GM18951 (cell line): ENCODE results near the gene ADSS1.

Source experiments
- POLR2A ChIP-seq: IDR thresholded peaks from 4 replicates; pipeline ENCODE4 v1.6.1; 2011; ENCODE audit warnings: mild to moderate bottlenecking; ENCODE audit not compliant: insufficient read length, insufficient read depth; ENCODE audit errors: extremely low read depth
- in situ Hi-C: fragments of 300-500 bp; cut with MboI; formaldehyde crosslinking; loops from one replicate; pipeline ENCODE4 v1.12.0; 2022; ENCODE audit warnings: low sequenced_read_pairs, mixed read lengths, inconsistent platforms; ENCODE audit not compliant: unreplicated experiment

ADSS1 gene

DNA sequence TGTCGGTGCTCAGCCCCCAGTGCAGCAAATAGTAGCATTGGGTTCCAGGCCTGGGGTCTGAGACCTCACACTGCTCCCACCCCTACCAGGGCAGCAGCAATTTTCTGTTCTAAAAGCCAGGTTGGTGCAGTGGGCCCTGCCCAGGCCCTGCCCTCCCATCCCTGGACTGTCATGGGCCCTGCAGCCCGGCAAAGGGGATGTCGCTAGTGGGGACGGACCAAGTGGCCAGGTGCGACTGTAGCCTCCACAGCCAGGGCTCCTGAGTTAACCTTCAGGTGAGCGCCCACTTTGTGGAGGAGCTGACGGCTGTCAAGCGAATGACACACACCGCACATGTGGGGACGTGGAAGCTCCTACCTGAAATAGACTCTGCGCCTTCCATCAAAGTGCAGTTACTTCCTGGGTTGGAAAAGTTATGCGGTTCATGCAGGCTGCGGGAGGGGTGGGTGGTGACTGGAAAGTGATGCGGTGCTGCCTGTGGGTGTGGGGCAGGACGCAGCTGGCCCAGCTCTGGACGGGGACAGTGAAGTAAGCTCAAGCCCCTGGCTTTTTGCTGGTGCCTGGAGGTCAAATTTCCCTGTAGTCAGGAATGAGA, 33.1 kb upstream of the ADSS1 start:
- in situ Hi-C loops = no loop called here
- TF ChIP-seq POLR2A = no peak

DNA sequence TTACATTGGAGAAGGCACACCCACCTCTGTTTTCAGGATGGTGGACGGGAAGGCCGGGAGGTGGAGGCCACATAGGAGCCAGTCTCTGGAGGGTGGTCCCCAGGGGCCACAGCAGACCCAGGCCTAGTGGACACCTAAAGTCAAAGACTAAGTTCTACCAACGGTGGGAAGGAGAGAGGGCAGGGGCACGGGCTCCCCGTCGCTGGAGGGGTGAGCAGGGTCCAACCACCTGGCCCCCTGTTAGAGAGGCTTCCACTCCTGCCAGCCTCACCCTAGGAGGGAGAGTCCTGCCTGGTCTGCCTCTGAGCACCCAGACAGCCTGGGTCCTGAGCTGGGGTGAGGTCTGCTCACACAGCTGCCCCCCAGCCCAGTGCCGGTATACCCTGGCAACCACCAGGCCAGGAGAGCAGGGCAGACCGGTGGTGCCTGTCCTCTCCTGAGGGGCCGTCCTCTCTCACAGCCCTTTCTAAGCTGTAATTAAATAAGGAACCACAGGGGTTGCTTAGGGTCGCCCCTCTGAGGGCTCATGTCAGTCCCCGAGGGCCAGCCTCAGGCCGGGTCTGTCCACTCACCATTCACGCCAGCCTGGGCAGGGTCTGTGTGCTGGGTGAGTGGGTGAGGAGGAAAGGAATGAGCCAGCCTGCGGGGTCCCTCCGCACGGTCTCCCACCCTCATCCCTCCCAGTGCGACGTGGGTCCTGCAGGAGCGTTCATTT, 32.3 kb upstream of the ADSS1 start:
- in situ Hi-C loops = no loop called here
- TF ChIP-seq POLR2A = no peak

GRCh38 chr14:104692261-104692938, 31.6 kb upstream of the ADSS1 start:
- no peak for TF ChIP-seq POLR2A
- in situ Hi-C loops = no loop called here

DNA sequence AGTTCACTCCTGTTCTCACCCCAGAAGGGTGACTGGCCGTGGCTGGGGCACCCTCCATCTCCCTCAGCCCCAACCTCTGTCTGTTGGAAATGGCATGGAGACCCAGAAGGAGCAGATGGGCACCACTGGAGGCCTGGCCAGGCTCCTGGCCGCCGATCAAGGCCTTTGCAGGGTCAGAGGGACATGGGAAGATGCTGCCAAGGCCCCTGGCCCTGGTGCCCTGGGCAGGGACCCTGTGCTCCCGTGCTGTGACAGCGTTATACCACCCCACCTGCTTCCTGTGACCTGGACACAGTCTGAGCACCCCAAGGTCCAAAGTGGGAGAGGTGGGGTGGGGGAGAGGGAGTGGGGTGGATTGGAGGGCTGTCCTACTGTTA, 31.1 kb upstream of the ADSS1 start:
- in situ Hi-C loops = no loop called here
- no peak for TF ChIP-seq POLR2A

GRCh38 chr14:104693482-104694431, 30.3 kb upstream of the ADSS1 start:
- in situ Hi-C loops = no loop called here

GRCh38 chr14:104694475-104694950, 29.5 kb upstream of the ADSS1 start:
- in situ Hi-C loops = no loop called here

More at GRCh38 chr14:104693482-104694431, 30.3 kb upstream of the ADSS1 start:
- TF ChIP-seq POLR2A = no peak

GRCh38 chr14:104694991-104695659, 28.9 kb upstream of the ADSS1 start:
- no peak for TF ChIP-seq POLR2A
- in situ Hi-C loops = loop anchor here (5.0 kb wide), 1 partner anchor 33 kb away; no protein-coding TSS in a partner anchor

More at GRCh38 chr14:104694475-104694950, 29.5 kb upstream of the ADSS1 start:
- no peak for TF ChIP-seq POLR2A

- in situ Hi-C loops = loop anchor here (5.0 kb wide), 1 partner anchor 33 kb away; no protein-coding TSS in a partner anchor
- no peak for TF ChIP-seq POLR2A
These were observed 28.4 kb upstream of the ADSS1 start for GRCh38 chr14:104695660-104696000.

DNA sequence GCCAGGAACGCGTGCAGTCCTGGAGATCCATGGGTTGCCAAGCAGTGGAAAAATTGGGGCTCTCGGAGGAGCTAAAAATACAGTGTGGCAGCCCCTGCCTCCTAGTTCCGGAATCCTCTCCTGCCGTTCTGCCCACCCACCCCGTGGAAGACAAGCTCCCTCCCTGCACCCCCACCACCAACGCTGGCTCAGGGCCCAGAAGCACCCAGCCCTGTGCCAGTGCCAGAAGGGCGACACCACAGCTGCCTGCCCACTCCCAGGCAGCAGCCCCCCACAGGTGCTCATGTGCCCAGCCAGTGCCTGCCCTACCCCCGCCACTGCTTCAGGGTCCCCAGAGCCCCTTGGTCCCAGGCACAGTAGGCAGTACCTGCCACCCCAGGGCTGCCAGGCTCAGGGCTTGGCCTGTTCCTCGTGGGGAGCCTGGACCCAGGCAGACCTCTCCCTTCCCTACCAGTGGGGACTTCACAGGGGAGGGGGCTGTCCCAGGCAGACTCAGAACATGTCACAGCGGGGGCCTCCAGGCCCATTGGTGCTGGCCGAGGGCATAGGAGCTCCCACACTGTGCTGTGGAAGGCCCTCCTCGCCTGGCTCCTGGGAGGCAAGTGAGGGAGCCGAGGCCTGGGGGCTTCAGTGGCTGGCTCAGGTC, 27.2 kb upstream of the ADSS1 start:
- in situ Hi-C loops = loop anchor here (5.0 kb wide), 1 partner anchor 34 kb away; no protein-coding TSS in a partner anchor
- TF ChIP-seq POLR2A = no peak

DNA sequence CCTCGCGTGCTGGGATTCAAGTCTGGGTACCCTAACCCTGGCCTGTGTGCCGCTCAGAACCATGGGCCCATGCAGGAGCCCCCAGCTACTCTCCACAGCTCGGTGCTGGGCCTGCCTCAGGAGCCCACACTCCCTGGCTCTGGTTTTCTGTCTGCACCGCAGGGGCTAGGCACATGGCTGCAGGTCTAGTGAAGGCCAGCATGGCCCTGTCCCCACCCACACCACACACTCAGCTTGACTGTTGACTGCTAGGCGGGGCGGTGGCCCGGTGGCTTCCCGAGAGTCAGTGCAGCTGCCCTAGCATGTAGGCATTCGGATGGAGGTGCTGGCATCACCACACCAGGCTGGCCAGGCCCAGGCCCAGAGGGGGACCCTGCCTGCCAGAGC, 26.7 kb upstream of the ADSS1 start:
- in situ Hi-C loops = loop anchor here (5.0 kb wide), 1 partner anchor 35 kb away; no protein-coding TSS in a partner anchor
- TF ChIP-seq POLR2A = no peak

GRCh38 chr14:104697892-104698583, 26.0 kb upstream of the ADSS1 start:
- TF ChIP-seq POLR2A = no peak
- in situ Hi-C loops = loop anchor here (5.0 kb wide), 1 partner anchor 36 kb away; no protein-coding TSS in a partner anchor
